Liver (tissue), 9 donors: ENCODE results near the gene ZNF143. TPM values are rescaled to one million over a fixed set of nuclear protein-coding genes. Genes with fewer than 3 reads are reported as not detected.

Source experiments
- DNase-seq: peaks from one replicate; pipeline ENCODE4 v3.0.0-alpha.2; 2017; ENCODE audit warnings: low spot score
- H3K27ac ChIP-seq, 2 donors: one replicate each; pipeline ENCODE4 v1.7.0; 2013; ENCODE audit warnings: inconsistent platforms in 2 of 2, low read length in 2 of 2, control low read depth in 1 of 2, low read depth in 1 of 2, mild to moderate bottlenecking in 1 of 2
- H3K27me3 ChIP-seq, 4 donors: one replicate each; pipeline versions ENCODE4 v1.6.1 to v1.7.0; 2013; ENCODE audit warnings: low read length in 3 of 4, inconsistent platforms in 1 of 4, mild to moderate bottlenecking in 1 of 4, moderate library complexity in 1 of 4; ENCODE audit not compliant: control insufficient read depth in 4 of 4, insufficient read depth in 4 of 4
- H3K36me3 ChIP-seq, 4 donors: one replicate each; pipeline versions ENCODE4 v1.6.1 to v1.7.0; 2013; ENCODE audit warnings: low read length in 3 of 4, mild to moderate bottlenecking in 3 of 4, low read depth in 1 of 4, moderate library complexity in 1 of 4; ENCODE audit not compliant: control insufficient read depth in 4 of 4, insufficient read depth in 3 of 4
- H3K4me1 ChIP-seq, 4 donors: one replicate each; pipeline versions ENCODE4 v1.6.1 to v1.7.0; 2013; ENCODE audit warnings: low read length in 3 of 4, mild to moderate bottlenecking in 3 of 4, moderate library complexity in 1 of 4; ENCODE audit not compliant: control insufficient read depth in 4 of 4, insufficient read depth in 4 of 4
- H3K4me3 ChIP-seq, 3 donors: one replicate each; pipeline versions ENCODE4 v1.6.1 to v1.7.0; 2013; ENCODE audit warnings: low read length in 3 of 3, control low read depth in 1 of 3, low read depth in 1 of 3, mild to moderate bottlenecking in 1 of 3
- H3K9ac ChIP-seq, 2 donors: one replicate each; pipeline ENCODE4 v1.7.0; 2013; ENCODE audit warnings: low read length in 2 of 2, mild to moderate bottlenecking in 2 of 2, moderate library complexity in 2 of 2, control low read depth in 1 of 2, low read depth in 1 of 2
- H3K9me3 ChIP-seq, 4 donors: one replicate each; pipeline versions ENCODE4 v1.6.1 to v1.7.0; 2013; ENCODE audit warnings: low read length in 3 of 4; ENCODE audit not compliant: control insufficient read depth in 4 of 4
- EGR1 ChIP-seq, 2 donors: IDR thresholded peaks; 2 replicates each; pipeline ENCODE4 v1.6.1; 2016 to 2018; ENCODE audit warnings: antibody characterized with exemption in 2 of 2, low read depth in 2 of 2
- FOXA1 ChIP-seq: IDR thresholded peaks from 2 replicates; pipeline ENCODE4 v1.6.1; 2016; ENCODE audit warnings: antibody characterized with exemption
- FOXA2 ChIP-seq: IDR thresholded peaks from 2 replicates; pipeline ENCODE4 v1.6.1; 2016; ENCODE audit warnings: antibody characterized with exemption
- GABPA ChIP-seq, 2 donors: IDR thresholded peaks in 1 of 2; conservative IDR thresholded peaks in 1 of 2; 2 replicates each; pipeline ENCODE4 v1.6.1; 2016; ENCODE audit warnings: antibody characterized with exemption in 2 of 2, mild to moderate bottlenecking in 1 of 2, moderate library complexity in 1 of 2
- HNF4A ChIP-seq, 2 donors: conservative IDR thresholded peaks; 2 replicates each; pipeline ENCODE4 v1.6.1; 2016; ENCODE audit warnings: antibody characterized with exemption in 2 of 2, mild to moderate bottlenecking in 2 of 2
- HNF4G ChIP-seq: IDR thresholded peaks from 2 replicates; pipeline ENCODE4 v1.6.1; 2016; ENCODE audit warnings: antibody characterized with exemption
- JUND ChIP-seq, 2 donors: IDR thresholded peaks; 2 replicates each; pipeline ENCODE4 v1.6.1; 2016; ENCODE audit warnings: antibody characterized with exemption in 2 of 2
- NR2F2 ChIP-seq: IDR thresholded peaks from 2 replicates; pipeline ENCODE4 v1.6.1; 2016; ENCODE audit warnings: antibody characterized with exemption
- RAD21 ChIP-seq, 2 donors: IDR thresholded peaks; 2 replicates each; pipeline ENCODE4 v1.6.1; 2016; ENCODE audit warnings: antibody characterized with exemption in 2 of 2, mild to moderate bottlenecking in 2 of 2
- RXRA ChIP-seq, 2 donors: IDR thresholded peaks; 2 replicates each; pipeline ENCODE4 v1.6.1; 2017 to 2018; ENCODE audit warnings: antibody characterized with exemption in 2 of 2, mild to moderate bottlenecking in 1 of 2
- SP1 ChIP-seq: IDR thresholded peaks from 2 replicates; pipeline ENCODE4 v1.6.1; 2018; ENCODE audit warnings: antibody characterized with exemption, mild to moderate bottlenecking
- TAF1 ChIP-seq: conservative IDR thresholded peaks from 2 replicates; pipeline ENCODE4 v1.6.1; 2016; ENCODE audit warnings: antibody characterized with exemption, mild to moderate bottlenecking
- YY1 ChIP-seq: IDR thresholded peaks from 2 replicates; pipeline ENCODE4 v1.6.1; 2016; ENCODE audit warnings: antibody characterized with exemption, mild to moderate bottlenecking
- WGBS: extraction: QIAGEN DNeasy Blood & Tissue Kit; methylation state at CpG from one replicate; pipeline ENCODE4 v1.1.7; 2013; 5-methylcytosine and 5-hydroxymethylcytosine counted together
- polyA plus RNA-seq, 2 donors: library from polyadenylated mRNA; stranded (reverse) in 1 of 2; unstranded in 1 of 2; fragments of 200-250 nt in 1 of 2; fragments of >200 nt in 1 of 2; fragmentation: Nextera tagmentation in 1 of 2; extraction: Ambion mirVana in 1 of 2; gene quantifications; one replicate each; pipeline versions ENCODE4 v1.2.1 to v1.2.3, GENCODE V29; 2013 to 2015
- total RNA-seq, 2 donors: library from RNA; depleted of rRNA; stranded (reverse); fragments of >200 nt; gene quantifications; one replicate each; pipeline ENCODE4 v1.2.3, GENCODE V29; 2014
- TF ChIP-seq, protein P1 (sequence below): IDR thresholded peaks from 2 replicates; pipeline ENCODE4 v1.6.1; 2016; ENCODE audit warnings: antibody characterized with exemption, mild to moderate bottlenecking
- TF ChIP-seq, protein P2 (sequence below): fragments of 150-350 bp; IDR thresholded peaks from 2 replicates; pipeline ENCODE4 v1.5.1; 2017; ENCODE audit warnings: improper control_type of control experiment, low read depth, low read length; ENCODE audit not compliant: missing input control
- TF ChIP-seq, protein P3 (sequence below): IDR thresholded peaks from 2 replicates; pipeline ENCODE4 v1.6.1; 2016; ENCODE audit warnings: antibody characterized with exemption
- TF ChIP-seq, protein P4 (sequence below): IDR thresholded peaks from 2 replicates; pipeline ENCODE4 v1.6.1; 2016; ENCODE audit warnings: antibody characterized with exemption
- TF ChIP-seq, protein P5 (sequence below): IDR thresholded peaks from 2 replicates; pipeline ENCODE4 v1.6.1; 2016; ENCODE audit warnings: antibody characterized with exemption
- donor health status: healthy.
- donor health status: healthy.
- donor health status: healthy.
- donor health status: healthy.
- donor health status: healthy.

Gene ZNF143
- total and polyA plus RNA-seq, 4 donors = 4.3 to 20.4 (median 12.2) TPM

DNA sequence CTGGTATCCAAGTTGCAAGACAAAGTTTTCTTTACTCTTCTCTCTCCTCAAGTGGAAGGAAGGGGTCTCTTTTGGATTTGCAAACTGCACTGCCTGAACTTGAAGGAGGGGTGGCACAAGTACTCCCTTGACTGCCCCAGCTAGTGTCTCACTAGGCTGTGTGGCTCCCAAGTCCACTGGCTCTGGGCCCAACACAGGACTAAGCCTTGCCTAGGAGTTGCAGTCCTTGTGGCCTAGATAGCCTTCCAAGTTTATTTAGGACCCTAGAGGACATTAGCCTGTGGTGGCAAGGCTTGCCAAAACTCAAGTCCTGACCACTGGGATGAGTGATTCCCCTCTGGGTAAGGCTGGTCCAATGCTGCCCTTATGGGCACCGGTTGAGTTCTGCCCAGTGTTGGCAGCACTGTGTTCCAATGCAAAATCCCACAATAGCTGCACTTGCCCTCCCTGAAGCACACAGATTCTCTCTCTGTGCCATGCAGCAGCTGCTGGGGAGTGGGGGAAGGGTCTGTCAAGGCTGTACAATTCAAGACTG lies 102.5 kb downstream of the ZNF143 start:
- H3K9me3 ChIP-seq = no peaks in the 10 kb centered on the region
- H3K4me1 ChIP-seq = peaks cover 0 to 23% (median 2%) of the 10 kb centered on the region in 4 donors
- H3K36me3 ChIP-seq = no peaks in the 10 kb centered on the region
- no peak overlapping the region for H3K27ac ChIP-seq
- no peaks in the 10 kb centered on the region for H3K27me3 ChIP-seq
- no peak for DNase-seq
- 91% methylated on average over 1 of the region's 1 CpG for WGBS
- TF ChIP-seq, protein P1, sequence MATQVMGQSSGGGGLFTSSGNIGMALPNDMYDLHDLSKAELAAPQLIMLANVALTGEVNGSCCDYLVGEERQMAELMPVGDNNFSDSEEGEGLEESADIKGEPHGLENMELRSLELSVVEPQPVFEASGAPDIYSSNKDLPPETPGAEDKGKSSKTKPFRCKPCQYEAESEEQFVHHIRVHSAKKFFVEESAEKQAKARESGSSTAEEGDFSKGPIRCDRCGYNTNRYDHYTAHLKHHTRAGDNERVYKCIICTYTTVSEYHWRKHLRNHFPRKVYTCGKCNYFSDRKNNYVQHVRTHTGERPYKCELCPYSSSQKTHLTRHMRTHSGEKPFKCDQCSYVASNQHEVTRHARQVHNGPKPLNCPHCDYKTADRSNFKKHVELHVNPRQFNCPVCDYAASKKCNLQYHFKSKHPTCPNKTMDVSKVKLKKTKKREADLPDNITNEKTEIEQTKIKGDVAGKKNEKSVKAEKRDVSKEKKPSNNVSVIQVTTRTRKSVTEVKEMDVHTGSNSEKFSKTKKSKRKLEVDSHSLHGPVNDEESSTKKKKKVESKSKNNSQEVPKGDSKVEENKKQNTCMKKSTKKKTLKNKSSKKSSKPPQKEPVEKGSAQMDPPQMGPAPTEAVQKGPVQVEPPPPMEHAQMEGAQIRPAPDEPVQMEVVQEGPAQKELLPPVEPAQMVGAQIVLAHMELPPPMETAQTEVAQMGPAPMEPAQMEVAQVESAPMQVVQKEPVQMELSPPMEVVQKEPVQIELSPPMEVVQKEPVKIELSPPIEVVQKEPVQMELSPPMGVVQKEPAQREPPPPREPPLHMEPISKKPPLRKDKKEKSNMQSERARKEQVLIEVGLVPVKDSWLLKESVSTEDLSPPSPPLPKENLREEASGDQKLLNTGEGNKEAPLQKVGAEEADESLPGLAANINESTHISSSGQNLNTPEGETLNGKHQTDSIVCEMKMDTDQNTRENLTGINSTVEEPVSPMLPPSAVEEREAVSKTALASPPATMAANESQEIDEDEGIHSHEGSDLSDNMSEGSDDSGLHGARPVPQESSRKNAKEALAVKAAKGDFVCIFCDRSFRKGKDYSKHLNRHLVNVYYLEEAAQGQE = no peak
- no peak overlapping the region for H3K9ac ChIP-seq
- no peak overlapping the region for H3K4me3 ChIP-seq

DNA sequence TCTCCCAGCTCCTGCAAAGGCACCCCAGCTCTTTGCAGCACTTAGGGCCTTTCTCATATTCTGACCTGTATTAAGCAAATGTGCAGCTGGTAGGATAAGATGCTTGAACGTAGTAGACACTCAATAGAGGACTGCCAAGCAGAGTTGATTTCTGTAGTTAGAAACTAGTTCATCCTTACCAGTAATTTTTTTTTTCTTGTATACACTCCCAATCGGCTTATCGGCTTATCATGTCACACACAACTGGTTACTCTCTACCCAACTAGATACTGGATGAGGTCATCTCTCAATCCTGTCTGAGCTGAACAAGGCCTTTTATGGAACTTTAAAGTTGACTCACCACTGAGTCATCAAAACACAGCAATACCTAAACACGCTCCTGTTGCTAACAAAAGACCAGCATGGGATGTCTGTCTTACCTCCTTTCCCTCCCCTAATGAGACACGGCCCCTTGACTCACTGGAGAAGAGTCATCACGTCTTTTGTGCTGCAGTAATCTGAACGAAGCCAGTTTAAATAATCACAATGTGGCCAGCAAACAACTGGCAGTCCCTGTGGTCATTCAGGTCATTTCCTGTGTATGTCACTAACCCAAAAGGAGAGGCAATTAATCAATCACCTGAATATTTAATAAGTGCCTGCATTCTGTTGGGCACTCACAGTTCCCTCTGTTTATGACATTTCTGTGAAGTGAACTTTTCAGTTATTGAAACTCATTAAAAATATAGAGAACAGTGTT lies 105.2 kb downstream of the ZNF143 start:
- peaks cover 3 to 45% (median 10%) of the 10 kb centered on the region in 4 donors for H3K4me1 ChIP-seq
- no peak for DNase-seq
- WGBS = 11% methylated on average over 7 of the region's 7 CpGs
- H3K27ac ChIP-seq = peak overlapping the region; percentile 91 to 94
- no peaks in the 10 kb centered on the region for H3K27me3 ChIP-seq
- H3K9me3 ChIP-seq = no peaks in the 10 kb centered on the region
- TF ChIP-seq, protein P1 = peak; percentile 71
- TF ChIP-seq SP1 = peak; percentile 81
- peak in 1 of 2 donors; percentile 67 for TF ChIP-seq GABPA (IDR thresholded peaks at IDR 0.05 in 1 of 2, conservative IDR thresholded peaks at IDR 0.05 in 1 of 2)
- no peak for TF ChIP-seq EGR1 (IDR thresholded peaks at IDR 0.05; ENCODE audit: low read depth in 2 of 2)
- no peak for TF ChIP-seq FOXA1
- no peak for TF ChIP-seq HNF4G
- peak; percentile 67 for TF ChIP-seq TAF1
- peak; percentile 96 to 99 for TF ChIP-seq JUND (IDR thresholded peaks at IDR 0.05)
- TF ChIP-seq, protein P2, sequence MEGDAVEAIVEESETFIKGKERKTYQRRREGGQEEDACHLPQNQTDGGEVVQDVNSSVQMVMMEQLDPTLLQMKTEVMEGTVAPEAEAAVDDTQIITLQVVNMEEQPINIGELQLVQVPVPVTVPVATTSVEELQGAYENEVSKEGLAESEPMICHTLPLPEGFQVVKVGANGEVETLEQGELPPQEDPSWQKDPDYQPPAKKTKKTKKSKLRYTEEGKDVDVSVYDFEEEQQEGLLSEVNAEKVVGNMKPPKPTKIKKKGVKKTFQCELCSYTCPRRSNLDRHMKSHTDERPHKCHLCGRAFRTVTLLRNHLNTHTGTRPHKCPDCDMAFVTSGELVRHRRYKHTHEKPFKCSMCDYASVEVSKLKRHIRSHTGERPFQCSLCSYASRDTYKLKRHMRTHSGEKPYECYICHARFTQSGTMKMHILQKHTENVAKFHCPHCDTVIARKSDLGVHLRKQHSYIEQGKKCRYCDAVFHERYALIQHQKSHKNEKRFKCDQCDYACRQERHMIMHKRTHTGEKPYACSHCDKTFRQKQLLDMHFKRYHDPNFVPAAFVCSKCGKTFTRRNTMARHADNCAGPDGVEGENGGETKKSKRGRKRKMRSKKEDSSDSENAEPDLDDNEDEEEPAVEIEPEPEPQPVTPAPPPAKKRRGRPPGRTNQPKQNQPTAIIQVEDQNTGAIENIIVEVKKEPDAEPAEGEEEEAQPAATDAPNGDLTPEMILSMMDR = no peak
- TF ChIP-seq RAD21 (IDR thresholded peaks at IDR 0.05) = peak in 1 of 2 donors; percentile 25
- no peak for TF ChIP-seq FOXA2
- TF ChIP-seq HNF4A (conservative IDR thresholded peaks at IDR 0.05) = peak; percentile 42 to 54
- TF ChIP-seq, protein P3, sequence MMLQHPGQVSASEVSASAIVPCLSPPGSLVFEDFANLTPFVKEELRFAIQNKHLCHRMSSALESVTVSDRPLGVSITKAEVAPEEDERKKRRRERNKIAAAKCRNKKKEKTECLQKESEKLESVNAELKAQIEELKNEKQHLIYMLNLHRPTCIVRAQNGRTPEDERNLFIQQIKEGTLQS = peak; percentile 90
- peak; percentile 51 to 59 for TF ChIP-seq RXRA (IDR thresholded peaks at IDR 0.05)
- TF ChIP-seq YY1 = peak; percentile 47
- TF ChIP-seq, protein P4, sequence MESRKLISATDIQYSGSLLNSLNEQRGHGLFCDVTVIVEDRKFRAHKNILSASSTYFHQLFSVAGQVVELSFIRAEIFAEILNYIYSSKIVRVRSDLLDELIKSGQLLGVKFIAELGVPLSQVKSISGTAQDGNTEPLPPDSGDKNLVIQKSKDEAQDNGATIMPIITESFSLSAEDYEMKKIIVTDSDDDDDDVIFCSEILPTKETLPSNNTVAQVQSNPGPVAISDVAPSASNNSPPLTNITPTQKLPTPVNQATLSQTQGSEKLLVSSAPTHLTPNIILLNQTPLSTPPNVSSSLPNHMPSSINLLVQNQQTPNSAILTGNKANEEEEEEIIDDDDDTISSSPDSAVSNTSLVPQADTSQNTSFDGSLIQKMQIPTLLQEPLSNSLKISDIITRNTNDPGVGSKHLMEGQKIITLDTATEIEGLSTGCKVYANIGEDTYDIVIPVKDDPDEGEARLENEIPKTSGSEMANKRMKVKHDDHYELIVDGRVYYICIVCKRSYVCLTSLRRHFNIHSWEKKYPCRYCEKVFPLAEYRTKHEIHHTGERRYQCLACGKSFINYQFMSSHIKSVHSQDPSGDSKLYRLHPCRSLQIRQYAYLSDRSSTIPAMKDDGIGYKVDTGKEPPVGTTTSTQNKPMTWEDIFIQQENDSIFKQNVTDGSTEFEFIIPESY = no peak
- TF ChIP-seq, protein P5, sequence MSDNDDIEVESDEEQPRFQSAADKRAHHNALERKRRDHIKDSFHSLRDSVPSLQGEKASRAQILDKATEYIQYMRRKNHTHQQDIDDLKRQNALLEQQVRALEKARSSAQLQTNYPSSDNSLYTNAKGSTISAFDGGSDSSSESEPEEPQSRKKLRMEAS = peak; percentile 24
- TF ChIP-seq NR2F2 = peak; percentile 6
- H3K4me3 ChIP-seq = no peak overlapping the region
- H3K36me3 ChIP-seq = no peaks in the 10 kb centered on the region
- H3K9ac ChIP-seq = peak overlapping the region; percentile 26 to 43
